Ovary (tissue), 3 donors: Measurements from ENCODE around the gene CENPH.

ENCODE experiments used
- CTCF ChIP-seq, 3 donors: fragments of 450-650 bp in 2 of 3; fragments of 200-600 bp in 1 of 3; IDR thresholded peaks; one replicate each; pipeline versions ENCODE4 v1.5.1 to v1.8.0; 2016 to 2022; ENCODE audit warnings: antibody characterized with exemption in 3 of 3, mild to moderate bottlenecking in 1 of 3
- POLR2A ChIP-seq: fragments of 450-650 bp; IDR thresholded peaks from one replicate; pipeline ENCODE4 v1.6.1; 2017; ENCODE audit warnings: antibody characterized with exemption, mild to moderate bottlenecking, moderate library complexity
- donor health status: DM: no; HTN: no; CAD: no.

DNA sequence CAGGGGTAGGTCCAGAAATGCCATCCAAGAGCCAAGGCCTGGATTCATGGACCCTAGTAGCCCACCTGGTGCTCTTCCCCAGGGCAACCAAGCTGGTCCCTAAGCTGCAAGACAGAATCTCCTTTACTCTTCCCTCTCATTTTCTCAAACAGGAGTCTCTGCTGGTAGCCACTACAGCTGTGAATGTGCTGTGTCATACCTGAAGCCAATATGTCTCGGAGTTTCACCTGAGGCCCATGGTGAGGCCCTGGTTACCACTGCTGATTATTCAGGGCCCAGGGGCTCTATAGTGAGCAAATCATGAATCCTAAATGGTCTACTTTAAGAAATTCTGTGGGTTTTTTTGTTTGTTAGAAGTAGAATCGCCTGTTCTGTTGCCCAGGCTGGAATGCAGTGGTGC, 61.2 kb downstream of the CENPH start:
- TF ChIP-seq CTCF (IDR thresholded peaks at IDR 0.05): no peak
- no peak for TF ChIP-seq POLR2A
